Osteoblast (primary cell): Measurements from ENCODE around the gene TMTC1. TPM values are rescaled to one million over a fixed set of nuclear protein-coding genes. Genes with fewer than 3 reads are reported as not detected.

Experiments
- DNase-seq: peaks from one replicate; pipeline ENCODE4 v3.0.0; 2011; ENCODE audit warnings: low spot score, mixed read lengths; ENCODE audit not compliant: insufficient read length; ENCODE audit errors: missing footprints
- H2AFZ ChIP-seq: 2 replicates; pipeline ENCODE4 v1.6.0; 2011; ENCODE audit warnings: mild to moderate bottlenecking, low read length
- H3K27ac ChIP-seq: 2 replicates; pipeline ENCODE4 v1.5.1; 2011; ENCODE audit warnings: mild to moderate bottlenecking, low read depth, low read length, moderate library complexity
- H3K27me3 ChIP-seq: 2 replicates; pipeline ENCODE4 v1.6.0; 2012; ENCODE audit warnings: mild to moderate bottlenecking, control low read depth, inconsistent platforms, low read length, moderate library complexity; ENCODE audit not compliant: insufficient read depth
- H3K36me3 ChIP-seq: 2 replicates; pipeline ENCODE4 v1.5.1; 2011; ENCODE audit warnings: mild to moderate bottlenecking, low read length, control low read depth, moderate library complexity; ENCODE audit not compliant: insufficient read depth
- H3K4me1 ChIP-seq: 2 replicates; pipeline ENCODE4 v1.5.1; 2011; ENCODE audit warnings: mild to moderate bottlenecking, low read length, control low read depth, moderate library complexity; ENCODE audit not compliant: insufficient read depth
- H3K4me2 ChIP-seq: 2 replicates; pipeline ENCODE4 v1.6.0; 2011; ENCODE audit warnings: mild to moderate bottlenecking, low read length; ENCODE audit not compliant: insufficient read depth
- H3K4me3 ChIP-seq: fragments of 200-600 bp; sonication (generic); 3 replicates; pipeline ENCODE4 v1.5.1; 2012; ENCODE audit warnings: mild to moderate bottlenecking, low read length, inconsistent platforms; ENCODE audit not compliant: insufficient read depth
- H3K79me2 ChIP-seq: 2 replicates; pipeline ENCODE4 v1.6.0; 2012; ENCODE audit warnings: mild to moderate bottlenecking, low read length, control low read depth, inconsistent platforms; ENCODE audit not compliant: insufficient read depth
- H3K9me3 ChIP-seq: 2 replicates; pipeline ENCODE4 v1.5.1; 2011; ENCODE audit warnings: low read depth, low read length, control low read depth
- H4K20me1 ChIP-seq: 2 replicates; pipeline ENCODE4 v1.6.0; 2012; ENCODE audit warnings: mild to moderate bottlenecking, low read length, control low read depth; ENCODE audit not compliant: insufficient read depth
- CTCF ChIP-seq: IDR thresholded peaks from 2 replicates; pipeline ENCODE4 v1.5.1; 2011; ENCODE audit warnings: mild to moderate bottlenecking, low read depth, low read length, moderate library complexity; ENCODE audit errors: extremely low read depth
- total RNA-seq: library from RNA; depleted of rRNA; stranded (reverse); fragments of >200 nt; gene quantifications from 2 replicates; pipeline ENCODE4 v1.2.3, GENCODE V29; 2012

TMTC1 gene
- total RNA-seq, 1 donor = 50.3 TPM

- no peaks in the 10 kb centered on the region for H3K36me3 ChIP-seq
- H3K27me3 ChIP-seq = no peaks in the 10 kb centered on the region
- no peak overlapping the region for H3K27ac ChIP-seq
- DNase-seq = peak; percentile 29
- H2AFZ ChIP-seq = no peak overlapping the region
- no peaks in the 10 kb centered on the region for H4K20me1 ChIP-seq
- H3K4me3 ChIP-seq = no peak overlapping the region
- no peaks in the 10 kb centered on the region for H3K9me3 ChIP-seq
- no peaks in the 10 kb centered on the region for H3K4me1 ChIP-seq
- no peak overlapping the region for H3K4me2 ChIP-seq
- TF ChIP-seq CTCF = no peak
- H3K79me2 ChIP-seq = no peaks in the 10 kb centered on the region
Observed at GRCh38 chr12:29662734-29663323, 120.9 kb downstream of the TMTC1 start.

DNA sequence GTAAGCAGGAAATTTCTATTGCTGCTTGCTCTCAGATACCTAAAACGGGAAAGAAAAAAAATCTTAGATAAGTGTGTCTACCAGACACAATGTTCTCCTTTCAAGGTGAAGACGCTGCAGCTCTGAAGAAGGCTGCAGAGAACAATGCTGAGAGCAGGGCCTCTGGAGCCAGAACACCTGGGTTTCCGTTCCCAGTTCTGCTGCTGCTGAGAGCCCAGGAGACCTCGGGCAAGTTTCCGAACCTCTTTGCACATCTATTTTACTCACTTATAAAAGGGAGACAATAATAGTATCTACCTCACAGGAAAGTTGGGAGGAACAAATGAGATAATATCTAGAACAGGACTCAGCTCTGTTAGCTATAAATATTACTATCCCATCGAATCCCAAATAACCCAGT, 122.9 kb downstream of the TMTC1 start:
- no peaks in the 10 kb centered on the region for H3K4me1 ChIP-seq
- H3K79me2 ChIP-seq = no peaks in the 10 kb centered on the region
- H3K36me3 ChIP-seq = no peaks in the 10 kb centered on the region
- no peak overlapping the region for H3K27ac ChIP-seq
- H3K4me2 ChIP-seq = no peak overlapping the region
- no peak overlapping the region for H3K4me3 ChIP-seq
- no peaks in the 10 kb centered on the region for H3K9me3 ChIP-seq
- no peak for DNase-seq
- H4K20me1 ChIP-seq = no peaks in the 10 kb centered on the region
- no peak overlapping the region for H2AFZ ChIP-seq
- no peak for TF ChIP-seq CTCF
- H3K27me3 ChIP-seq = no peaks in the 10 kb centered on the region

DNA sequence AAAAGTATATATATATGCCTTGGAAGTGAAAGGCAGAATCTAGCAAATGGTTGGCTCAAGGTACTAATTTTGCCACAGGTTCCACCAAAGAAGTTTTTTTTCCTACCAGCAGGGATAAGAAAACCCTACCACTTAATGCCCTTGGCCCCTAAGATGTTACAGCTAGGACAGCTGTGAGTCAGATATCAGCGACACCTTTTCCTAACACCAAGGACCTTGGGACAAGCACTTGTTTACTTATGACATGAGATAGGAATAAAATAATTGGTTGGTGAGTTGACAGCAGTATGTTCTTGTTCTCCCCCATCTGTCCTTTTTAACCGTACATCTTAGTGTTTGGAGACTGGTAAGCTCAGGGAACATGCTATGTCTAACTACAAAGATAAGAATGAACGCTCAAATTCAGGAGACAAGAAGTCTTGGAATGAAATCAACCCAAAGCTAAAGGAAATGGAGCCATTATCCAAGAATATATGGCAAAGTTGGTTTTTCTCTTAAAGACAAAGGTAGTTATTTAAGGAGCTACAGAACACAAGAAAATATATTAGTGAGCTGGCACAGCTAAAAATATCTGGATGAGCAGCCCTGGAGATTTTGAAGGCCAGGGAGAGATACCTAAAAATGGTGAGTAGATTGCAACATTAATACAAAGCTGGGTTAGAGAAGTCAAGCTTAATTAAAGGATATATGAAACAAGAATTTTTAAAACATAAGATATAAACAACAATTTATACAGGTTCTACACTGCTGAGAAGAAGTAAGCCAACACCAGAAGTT, 126.8 kb downstream of the TMTC1 start:
- Histone ChIP-seq H3K4me2 (no peak overlapping the region), H3K4me1 (no peaks in the 10 kb centered on the region)

More for the DNA sequence above, 126.8 kb downstream of the TMTC1 start:
- TF ChIP-seq CTCF = no peak
- no peaks in the 10 kb centered on the region for H3K9me3 ChIP-seq
- no peaks in the 10 kb centered on the region for H3K27me3 ChIP-seq
- H4K20me1 ChIP-seq = no peaks in the 10 kb centered on the region
- DNase-seq = no peak
- no peaks in the 10 kb centered on the region for H3K79me2 ChIP-seq
- H3K36me3 ChIP-seq = no peaks in the 10 kb centered on the region
- no peak overlapping the region for H3K4me3 ChIP-seq
- H2AFZ ChIP-seq = no peak overlapping the region
- H3K27ac ChIP-seq = no peak overlapping the region
